GM18907 (cell line): ENCODE data around the gene FLACC1.

Experiments used
- ATAC-seq: cut with Tn5 transposase; IDR thresholded peaks from one replicate; pipeline ENCODE4 v1.9.1; 2021; ENCODE audit warnings: mild to moderate bottlenecking, moderate library complexity; ENCODE audit not compliant: unreplicated experiment

FLACC1 gene

DNA sequence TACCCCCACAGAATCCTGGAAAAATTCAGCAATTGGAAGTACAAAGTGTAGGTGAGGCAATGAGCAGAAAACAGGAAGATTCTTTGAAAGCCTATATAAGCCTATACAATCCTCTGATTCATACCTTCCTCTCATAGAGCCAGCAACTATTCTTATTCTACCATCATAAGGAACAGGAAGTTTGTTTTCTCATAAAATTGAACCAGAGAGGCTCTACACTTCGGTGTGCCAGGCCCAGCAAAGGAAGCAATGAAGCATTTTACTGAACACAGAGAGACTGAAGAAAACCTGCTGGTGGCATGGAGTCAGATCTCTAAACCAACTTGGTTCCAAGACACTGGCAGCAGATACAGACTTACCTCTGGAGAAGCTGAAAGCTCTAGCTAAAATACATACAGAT lies 78.1 kb downstream of the FLACC1 start:
- no peak for ATAC-seq

DNA sequence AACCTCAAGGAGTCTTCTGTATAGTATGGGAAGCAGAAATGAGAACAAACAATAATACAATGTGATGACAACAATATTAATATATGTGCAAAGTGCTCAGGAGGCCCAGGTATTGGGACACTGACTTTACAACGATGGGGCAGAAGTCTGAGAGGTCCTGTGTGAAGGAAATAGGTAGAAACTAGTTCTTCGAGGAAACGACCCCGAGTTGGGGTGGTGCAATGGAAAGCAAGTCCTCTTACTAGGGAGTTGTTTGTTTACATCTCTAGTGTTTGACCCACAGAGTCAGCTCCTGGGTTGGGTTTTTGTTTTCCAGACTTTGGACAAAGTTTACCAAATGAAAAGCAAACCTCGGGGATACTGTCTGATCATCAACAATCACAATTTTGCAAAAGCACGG lies 80.6 kb downstream of the FLACC1 start:
- no peak for ATAC-seq

DNA sequence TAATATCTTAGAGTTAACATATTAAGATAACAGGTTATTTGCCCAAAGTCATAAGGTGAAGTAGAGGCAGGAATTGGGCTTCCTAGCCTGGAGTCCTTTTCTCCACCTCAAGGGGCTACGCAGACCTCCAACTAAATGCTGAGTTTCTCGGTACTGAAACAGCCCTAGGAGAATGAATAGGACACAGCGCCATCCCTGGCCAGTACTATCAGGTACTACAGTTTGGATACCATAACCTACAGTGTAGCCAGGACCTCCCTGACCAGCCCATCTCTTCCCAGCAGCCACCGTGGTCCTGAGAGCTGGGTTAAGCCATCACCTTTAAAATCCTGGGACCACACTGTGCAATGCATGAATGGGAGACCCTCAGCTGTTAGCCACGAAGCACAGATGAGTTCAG lies 81.2 kb downstream of the FLACC1 start:
- ATAC-seq: no peak

DNA sequence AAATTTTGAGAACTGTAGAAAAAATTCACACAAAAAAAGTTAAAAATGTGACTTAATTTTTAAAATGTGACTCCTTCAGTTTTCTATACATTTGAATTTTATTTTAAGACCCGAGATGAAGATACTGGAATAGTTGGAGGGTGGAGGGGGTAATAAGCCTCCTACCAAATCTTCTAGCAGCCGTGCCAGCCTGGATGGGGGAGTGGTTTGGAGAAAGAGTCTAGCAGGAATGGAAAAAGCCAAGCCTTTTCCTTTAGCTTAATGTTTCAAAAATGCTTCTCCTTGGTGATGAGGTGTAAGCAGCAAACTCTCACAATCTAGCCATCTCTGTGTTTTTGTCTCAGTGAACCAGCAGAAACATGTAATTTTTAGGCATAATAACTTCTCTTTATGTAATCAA lies 82.1 kb downstream of the FLACC1 start:
- ATAC-seq: no peak

DNA sequence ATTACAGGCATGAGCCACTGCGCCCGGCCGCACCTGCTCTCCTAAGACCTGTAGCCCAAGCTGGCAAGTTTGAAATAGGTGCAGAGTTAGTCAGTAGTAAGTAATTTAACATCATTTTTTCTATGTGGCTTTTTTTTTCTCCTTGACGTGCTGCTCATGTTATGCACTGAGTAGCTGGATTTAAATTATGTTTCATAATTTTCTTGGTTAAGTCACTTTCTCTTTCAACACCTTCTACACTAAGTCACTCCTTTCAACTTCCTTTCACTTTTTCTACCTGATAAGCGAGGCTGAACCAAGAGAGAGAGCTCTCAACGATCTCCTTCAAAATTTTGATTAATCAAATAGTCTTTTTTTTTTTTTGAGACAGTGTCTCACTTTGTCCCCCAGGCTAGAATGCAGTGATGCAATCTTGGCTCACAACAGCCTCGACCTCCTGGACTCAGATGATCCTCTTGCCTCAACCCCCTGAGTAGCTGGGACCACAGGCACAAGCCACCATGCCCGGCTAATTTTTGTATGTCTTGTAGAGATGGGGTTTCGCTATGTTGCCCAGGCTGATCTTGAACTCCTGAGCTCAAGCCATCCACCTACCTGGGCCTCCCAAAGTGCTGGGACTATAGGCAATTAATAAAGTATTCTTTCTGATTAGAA lies 83.7 kb downstream of the FLACC1 start:
- ATAC-seq: no peak

DNA sequence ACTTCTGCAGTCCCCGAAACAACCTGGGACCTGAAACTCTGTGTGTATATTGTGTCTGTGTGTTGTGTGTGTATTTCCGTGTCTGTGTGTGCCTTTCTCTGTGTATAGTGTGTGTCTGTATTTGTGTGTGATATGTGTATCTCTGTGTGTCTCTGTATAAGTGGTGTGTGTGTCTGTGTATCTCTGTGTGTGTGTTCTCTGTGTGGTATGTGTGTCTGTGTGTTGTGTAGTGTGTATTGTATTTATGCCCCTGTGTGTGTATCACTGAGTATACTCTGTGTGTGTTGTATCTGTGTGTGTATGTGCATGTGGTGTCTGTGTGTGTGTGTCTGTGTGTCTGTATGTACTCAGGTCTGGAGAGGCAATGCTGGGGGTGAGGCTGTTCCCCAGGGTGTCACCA lies 85.2 kb downstream of the FLACC1 start:
- ATAC-seq: no peak

DNA sequence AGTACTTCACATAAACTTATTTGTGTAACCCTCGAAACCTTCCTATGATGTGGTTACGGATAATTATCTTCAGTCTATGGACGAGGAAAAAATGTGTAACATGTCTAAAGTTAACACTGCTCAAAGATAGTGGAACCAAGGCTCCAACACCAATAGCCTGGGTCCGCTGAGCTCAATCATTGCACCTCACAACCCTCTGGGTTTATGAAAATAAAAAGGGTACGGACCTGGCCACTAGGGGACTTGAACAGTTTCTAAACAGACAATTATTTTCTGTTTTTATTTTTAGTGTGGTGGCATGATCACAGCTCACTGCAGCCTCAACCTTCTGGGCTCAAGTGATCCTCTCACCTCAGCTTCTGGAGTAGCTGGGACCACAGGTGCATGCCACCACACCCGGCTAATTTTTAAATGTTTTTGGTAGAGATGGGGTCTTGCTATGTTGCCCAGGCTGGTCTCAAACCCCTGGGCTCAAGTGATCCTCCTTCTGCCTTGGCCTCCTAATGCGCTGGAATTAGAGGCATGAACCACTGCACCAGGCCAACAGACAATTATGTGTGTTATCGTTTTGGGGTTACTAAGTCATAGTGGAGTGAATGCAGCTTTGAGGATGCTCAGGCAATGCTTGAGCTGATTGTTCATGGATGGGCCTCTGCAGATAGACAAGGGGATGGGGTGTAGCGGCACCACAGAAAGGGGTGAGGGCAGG lies 86.7 kb downstream of the FLACC1 start:
- no peak for ATAC-seq

DNA sequence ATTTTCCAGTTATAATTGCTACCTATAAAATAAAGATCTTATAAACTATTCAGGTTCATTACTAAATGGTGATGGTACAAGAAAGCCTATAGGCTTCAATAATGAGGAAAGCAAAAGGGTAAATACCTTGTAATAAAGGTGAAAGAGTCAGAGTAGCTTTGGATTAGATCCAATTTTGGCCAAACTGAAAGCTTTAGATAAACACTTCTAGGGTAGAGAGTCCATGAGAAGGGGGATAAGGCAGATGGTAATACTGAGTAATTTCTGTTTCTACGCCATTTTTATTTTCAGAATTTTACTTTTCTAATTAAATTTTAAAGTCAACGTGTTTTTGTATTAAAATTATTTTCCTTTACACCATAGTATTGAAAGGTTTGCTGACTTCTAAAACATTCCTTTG lies 87.4 kb downstream of the FLACC1 start:
- ATAC-seq: no peak

DNA sequence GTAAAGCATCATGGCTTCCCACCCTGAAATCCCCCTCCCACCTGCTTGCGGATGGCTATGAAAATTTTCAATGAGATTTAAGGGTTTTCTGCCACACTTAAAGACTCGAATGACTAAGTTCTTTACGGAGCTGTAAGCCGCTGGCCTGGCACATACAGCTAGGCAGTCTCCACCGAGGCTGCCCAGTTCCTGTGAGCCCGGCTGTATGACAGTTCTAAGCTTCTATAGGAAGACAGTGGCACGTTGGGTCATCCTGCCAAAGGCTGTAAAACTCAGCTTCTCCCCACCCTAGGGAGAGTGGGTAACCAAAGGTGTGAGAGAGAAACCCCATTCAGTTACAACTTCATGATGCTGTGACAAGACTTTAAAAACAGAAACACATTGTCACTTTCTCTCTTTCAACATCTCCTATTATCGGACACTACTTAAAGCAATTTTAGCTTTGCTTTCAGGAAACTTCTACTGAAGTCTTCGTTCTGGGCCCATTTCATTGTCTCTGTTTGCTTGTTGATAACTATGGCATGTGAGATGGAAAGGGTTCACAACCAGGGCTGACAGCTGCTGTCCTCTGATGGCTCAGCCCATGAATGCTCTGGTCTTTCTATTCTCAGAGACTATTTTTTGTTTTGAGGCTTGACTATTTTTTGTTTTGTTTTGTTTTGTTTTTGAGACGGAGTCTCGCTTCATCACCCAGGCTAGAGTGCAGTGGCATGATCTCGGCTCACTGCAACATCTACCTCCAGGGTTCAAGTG lies 89.7 kb downstream of the FLACC1 start:
- ATAC-seq: no peak

DNA sequence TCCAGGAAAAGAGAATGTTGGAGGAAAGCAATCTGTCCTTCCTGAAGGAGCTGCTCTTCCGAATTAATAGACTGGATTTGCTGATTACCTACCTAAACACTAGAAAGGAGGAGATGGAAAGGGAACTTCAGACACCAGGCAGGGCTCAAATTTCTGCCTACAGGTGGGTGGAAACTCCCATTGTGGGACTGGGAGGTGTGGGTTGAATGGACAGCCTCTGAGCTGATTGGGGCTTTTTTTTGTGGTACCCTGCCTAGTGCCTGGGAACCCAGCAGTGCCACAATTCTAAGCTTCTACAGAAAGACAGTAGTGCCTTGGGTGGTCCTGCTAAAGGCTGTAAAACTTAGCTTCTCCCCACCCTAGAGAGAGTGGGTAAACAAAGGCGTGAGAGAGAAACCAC lies 90.5 kb downstream of the FLACC1 start:
- no peak for ATAC-seq

DNA sequence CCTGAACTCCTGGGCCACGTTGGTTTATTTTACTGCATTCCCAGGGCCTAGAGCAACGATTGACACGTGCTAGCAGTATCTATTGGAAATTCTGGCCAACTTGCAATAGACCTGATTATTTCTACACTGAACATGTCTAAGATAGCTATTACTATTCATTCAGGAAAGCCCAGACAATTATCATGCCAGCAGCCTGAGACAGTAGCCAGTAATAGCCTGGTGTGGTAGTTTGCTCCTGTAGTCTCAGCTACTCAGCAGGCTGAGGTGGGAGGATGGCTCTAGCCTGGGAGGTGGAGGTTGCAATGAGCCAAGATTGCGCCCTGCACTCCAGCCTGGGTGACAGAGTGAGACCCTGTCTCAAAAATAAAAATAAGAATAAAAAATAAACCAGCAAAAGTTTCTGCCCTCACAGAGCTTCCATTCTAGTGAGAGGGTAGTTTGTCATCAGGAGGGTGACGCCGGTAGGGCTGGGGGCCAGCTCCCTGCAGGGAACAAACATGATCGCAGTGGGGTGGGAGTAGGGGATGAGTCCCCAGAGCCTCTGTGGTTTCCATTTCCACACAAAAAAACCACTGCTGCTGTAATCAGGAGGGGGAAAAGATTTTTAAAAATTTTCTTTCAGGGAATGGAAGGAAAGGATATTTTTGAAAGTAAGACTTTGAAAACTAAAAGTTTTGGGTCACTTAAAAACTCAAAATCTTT lies 92.5 kb downstream of the FLACC1 start:
- ATAC-seq: no peak

DNA sequence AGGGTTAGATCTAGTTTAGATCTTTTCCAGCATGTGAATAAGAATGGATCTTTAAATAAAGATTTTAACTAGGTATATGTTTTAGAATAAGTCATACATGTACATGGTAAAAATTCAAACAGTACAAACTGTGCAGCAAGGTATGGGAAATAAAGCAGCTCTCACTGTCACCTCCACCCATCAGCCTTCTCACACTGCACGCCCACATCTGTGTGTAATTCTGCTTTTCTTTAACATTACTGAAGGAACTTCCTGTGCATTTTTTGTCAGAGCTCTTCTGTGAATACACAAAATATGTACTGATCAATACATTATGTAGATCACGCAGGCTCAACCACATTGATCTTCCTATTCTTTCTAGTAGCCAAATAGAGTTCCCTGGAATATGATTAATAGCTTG lies 93.4 kb downstream of the FLACC1 start:
- ATAC-seq: no peak

DNA sequence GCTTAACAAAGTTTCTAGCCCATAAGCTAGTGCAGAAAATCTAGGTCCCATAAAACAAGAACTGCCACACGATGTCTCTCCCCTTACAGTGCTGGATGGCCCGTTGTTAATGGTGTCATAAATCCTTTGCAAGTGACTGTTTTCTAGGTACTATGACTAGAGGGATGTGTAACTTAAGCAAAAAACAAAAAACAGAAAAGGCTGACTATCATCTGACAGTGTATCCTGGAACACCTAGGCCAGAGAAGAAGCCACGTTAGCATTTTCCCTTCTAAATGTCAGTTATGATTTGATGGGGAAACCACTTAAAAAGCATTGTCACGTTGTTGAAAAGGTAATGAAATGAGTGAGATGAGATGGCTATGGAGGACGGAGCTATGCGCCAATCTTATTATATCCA lies 94.4 kb downstream of the FLACC1 start:
- no peak for ATAC-seq

DNA sequence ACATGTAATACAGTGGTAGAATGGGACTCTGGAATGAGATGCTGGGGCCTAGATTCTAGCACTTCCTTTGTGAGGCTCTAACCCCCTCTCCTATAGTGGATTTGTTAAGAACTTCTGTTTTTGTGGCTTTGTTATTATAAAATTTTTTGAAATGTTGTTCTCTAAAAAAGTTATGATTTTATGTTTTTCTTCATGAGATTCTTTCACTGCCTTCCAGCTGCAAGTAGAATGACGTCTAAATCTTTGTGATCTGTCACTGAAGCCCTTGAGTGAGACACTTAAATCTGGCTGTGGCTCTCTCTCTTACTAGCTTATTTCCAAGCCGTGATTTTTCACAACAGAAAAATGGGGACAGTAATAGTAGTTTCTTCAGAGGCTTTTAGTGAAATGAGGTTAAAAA lies 95.2 kb downstream of the FLACC1 start:
- no peak for ATAC-seq

DNA sequence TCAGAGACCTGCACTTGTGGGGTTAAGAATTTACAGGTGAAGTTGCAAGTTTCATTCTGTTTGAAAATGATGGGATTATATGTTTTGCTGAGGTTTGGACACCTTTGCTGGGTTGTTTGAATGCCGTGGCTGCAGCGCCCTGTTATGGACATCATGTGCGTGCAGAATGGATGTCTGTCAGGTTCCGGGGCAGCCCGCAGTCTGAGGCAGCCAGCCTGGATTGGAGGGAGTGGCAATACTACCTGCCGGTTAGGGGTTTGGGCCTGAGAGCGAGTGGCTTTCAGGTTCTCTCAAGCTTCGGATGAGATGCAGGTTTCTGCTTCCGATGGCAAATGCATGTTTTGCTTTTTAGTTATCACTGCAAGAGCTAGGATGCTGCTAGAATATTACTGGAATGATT lies 95.7 kb downstream of the FLACC1 start:
- no peak for ATAC-seq

DNA sequence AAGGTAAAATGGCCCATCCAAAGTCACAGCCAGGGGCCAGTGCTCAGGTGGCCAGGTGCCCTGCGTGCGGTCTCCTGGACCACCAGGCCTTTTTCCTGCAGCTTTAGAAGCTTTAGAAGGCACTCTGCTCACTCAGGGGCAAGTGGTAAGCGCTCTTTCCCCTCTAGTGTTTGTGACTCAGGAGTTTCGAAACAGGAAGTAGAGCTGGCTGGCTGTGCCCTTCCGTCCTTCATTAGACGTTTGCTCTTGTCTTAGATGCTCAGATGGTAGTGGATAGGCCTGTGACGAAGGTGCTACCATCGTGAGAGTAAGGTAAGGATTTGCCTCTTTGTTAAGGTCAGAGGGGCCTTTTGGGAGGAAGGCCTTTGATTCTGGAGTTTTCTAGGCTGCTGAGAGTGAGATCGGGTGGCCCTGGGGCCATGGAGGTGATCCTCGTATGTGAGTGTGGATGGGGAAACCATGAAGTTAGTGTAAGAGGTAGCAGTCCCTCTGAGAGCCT lies 96.8 kb downstream of the FLACC1 start, which contains the start of gene CASP8:
Gene CASP8 (plus strand): TSS at position 235 of the 499 bp plus-strand sequence. CDS start 5,951 bp downstream, outside the sequence.
- ATAC-seq: peak; percentile 29

DNA sequence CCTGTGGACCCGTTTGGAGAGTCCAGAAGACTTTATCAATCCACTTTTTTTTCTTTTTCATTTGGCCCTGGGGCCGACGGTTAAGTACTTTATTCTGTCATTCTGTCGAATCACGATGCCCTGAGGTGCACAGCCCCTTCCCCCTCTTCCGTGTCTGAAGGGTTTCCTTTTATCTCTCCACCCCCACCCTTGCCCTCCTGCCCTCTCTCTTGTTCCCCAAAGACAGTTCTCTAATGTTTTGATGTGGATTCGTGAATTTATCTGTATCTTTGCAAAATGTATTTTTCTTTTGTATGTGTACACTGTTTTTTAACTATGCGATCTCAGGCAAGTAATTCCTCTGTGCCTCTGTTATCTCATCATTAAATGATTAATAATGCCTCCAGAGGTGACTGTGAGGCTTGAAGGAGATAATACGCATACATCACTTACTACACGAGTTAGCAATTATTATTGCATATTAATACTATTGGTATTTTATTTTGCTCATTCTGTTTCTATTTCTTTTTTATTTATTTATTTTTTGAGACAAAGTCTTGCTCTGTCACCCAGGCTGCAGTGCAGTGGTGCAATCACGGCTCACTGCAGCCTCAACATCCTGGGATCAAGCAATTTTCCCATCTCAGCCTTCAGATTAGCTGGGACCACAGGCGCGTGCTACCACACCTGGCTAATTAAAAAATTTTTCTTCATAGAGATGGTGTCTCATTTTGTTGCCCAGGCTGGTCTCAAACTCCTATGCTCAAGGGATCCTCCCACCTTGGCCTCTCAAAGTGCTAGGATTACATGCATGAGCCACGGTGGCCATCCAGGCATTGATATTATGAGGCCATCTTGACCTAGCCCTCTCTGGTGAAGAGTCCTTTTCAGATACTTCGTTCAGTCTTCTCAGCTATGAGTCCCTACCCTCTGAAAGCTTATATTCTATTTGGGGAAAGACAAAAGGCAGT lies 98.2 kb downstream of the FLACC1 start:
- no peak for ATAC-seq

DNA sequence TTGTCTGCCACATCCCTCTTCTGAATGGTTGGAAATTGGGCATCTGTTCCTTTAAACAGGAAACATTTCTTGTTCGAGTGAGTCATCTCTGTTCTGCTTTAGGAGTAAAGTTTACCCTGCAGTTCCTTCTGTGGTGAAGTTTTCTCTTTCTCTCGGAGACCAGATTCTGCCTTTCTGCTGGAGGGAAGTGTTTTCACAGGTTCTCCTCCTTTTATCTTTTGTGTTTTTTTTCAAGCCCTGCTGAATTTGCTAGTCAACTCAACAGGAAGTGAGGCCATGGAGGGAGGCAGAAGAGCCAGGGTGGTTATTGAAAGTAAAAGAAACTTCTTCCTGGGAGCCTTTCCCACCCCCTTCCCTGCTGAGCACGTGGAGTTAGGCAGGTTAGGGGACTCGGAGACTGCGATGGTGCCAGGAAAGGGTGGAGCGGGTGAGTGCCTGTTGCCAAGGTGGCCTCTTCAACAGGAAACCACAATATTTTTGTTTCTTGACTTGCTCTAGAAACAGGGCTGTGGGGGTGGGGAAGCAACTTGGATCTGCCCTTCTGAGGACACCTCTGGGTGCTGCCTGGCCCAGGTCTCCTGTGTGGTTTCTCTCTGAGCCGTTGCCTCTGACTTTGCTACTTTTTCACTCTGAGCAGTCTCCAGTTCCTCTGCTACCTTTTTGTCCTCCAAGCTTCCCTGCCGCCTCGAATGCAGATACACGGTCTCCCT lies 99.0 kb downstream of the FLACC1 start:
- peak; percentile 75 for ATAC-seq

DNA sequence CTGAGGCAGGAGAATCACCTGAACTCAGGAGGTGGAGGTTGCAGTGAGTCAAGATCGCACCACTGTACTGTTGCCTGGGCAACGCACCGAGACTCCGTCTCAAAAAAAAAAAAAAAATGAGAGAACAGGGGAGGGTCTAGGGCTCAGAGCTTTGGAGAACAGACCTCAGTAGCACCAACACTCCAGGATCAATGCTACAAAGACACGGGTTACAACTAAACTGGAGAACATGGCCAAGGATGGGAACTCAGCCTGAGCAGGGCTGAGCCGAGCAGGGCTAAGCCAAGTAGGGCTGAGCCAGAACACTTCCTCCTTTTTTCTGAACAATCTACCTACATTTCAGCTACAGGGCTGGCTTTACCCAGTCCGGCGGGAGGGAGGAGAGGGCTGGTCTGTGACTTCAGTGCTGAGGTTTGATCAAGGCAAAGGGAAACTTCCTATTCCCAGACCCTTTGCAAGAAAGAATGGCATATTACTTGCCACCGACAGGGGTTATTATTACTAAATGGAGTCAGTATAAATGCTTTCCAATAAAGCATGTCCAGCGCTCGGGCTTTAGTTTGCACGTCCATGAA lies 99.7 kb downstream of the FLACC1 start:
- ATAC-seq: peak; percentile 63
